ENCODE measurements around the gene MLYCD.

The MLYCD gene

DNA sequence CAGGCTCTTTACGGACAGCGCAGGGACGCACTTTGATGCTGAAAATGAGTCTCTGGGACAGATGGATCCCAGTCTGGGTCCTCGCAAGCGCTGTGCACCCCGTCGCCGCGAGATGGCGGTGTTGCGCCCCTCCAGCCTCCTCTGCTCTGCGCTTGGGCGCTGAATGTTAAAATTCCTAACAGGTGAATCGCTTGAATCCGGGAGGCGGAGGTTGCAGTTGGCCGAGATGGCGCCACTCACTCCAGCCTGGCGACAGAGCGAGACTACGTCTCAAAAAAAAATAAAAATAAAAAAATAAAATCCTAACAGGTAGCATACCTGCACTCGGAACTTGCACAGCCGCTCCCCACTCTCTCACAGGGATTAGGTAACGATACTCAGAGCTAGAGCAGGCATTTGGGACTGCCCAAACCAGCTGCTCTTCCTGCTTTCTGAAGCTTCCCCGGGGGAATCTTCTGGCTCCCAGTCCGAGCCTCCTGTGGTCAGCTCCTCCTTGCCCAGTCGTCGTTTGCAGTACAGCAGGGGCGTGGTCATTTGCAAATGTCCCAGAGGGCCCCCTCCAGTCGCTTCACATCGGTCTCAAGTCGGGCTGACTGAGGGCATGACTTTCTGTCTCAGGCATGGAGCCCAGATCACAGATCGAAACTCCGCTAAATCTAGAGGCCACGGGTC lies 27.9 kb downstream of the MLYCD start (continued):
- TF ChIP-seq, protein P1, sequence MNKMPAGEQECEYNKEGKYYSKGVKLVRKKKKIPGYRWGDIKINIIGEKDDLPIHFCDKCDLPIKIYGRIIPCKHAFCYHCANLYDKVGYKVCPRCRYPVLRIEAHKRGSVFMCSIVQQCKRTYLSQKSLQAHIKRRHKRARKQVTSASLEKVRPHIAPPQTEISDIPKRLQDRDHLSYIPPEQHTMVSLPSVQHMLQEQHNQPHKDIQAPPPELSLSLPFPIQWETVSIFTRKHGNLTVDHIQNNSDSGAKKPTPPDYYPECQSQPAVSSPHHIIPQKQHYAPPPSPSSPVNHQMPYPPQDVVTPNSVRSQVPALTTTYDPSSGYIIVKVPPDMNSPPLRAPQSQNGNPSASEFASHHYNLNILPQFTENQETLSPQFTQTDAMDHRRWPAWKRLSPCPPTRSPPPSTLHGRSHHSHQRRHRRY (tag by site-specific recombination; IDR thresholded peaks at IDR 0.05): no peak
- no peak for TF ChIP-seq SETDB1 (IDR thresholded peaks at IDR 0.05; ENCODE audit: insufficient read length, low read length)
- TF ChIP-seq ZNF670 (tag by site-specific recombination; IDR thresholded peaks at IDR 0.05; ENCODE audit: low read depth): no peak
- peak; percentile 99 for TF ChIP-seq ZNF335 (tag by site-specific recombination; conservative IDR thresholded peaks at IDR 0.05)
- TF ChIP-seq ZNF423 (tag by site-specific recombination; IDR thresholded peaks at IDR 0.05): no peak
- TF ChIP-seq ZNF202 (tag by site-specific recombination; IDR thresholded peaks at IDR 0.05; ENCODE audit: borderline replicate concordance): no peak
- TF ChIP-seq, protein P2, sequence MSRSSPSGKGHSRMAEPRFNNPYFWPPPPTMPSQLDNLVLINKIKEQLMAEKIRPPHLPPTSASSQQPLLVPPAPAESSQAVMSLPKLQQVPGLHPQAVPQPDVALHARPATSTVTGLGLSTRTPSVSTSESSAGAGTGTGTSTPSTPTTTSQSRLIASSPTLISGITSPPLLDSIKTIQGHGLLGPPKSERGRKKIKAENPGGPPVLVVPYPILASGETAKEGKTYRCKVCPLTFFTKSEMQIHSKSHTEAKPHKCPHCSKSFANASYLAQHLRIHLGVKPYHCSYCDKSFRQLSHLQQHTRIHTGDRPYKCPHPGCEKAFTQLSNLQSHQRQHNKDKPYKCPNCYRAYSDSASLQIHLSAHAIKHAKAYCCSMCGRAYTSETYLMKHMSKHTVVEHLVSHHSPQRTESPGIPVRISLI (tag by site-specific recombination; IDR thresholded peaks at IDR 0.05): no peak
- no peak for TF ChIP-seq ZNF529 (tag by site-specific recombination; IDR thresholded peaks at IDR 0.05; ENCODE audit: insufficient replicate concordance)
- TF ChIP-seq, protein P3, sequence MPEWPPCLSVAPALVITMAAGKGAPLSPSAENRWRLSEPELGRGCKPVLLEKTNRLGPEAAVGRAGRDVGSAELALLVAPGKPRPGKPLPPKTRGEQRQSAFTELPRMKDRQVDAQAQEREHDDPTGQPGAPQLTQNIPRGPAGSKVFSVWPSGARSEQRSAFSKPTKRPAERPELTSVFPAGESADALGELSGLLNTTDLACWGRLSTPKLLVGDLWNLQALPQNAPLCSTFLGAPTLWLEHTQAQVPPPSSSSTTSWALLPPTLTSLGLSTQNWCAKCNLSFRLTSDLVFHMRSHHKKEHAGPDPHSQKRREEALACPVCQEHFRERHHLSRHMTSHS (tag by site-specific recombination; IDR thresholded peaks at IDR 0.05): no peak
- no peak for TF ChIP-seq BCL11B (tag by site-specific recombination; IDR thresholded peaks at IDR 0.05; ENCODE audit: low read depth)
- no peak for TF ChIP-seq ZNF530 (tag by site-specific recombination; IDR thresholded peaks at IDR 0.05; ENCODE audit: low read depth)
- TF ChIP-seq ZNF366 (tag by site-specific recombination; conservative IDR thresholded peaks at IDR 0.05): no peak
- TF ChIP-seq, protein P4, sequence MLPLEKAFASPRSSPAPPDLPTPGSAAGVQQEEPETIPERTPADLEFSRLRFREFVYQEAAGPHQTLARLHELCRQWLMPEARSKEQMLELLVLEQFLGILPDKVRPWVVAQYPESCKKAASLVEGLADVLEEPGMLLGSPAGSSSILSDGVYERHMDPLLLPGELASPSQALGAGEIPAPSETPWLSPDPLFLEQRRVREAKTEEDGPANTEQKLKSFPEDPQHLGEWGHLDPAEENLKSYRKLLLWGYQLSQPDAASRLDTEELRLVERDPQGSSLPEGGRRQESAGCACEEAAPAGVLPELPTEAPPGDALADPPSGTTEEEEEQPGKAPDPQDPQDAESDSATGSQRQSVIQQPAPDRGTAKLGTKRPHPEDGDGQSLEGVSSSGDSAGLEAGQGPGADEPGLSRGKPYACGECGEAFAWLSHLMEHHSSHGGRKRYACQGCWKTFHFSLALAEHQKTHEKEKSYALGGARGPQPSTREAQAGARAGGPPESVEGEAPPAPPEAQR (tag by site-specific recombination; IDR thresholded peaks at IDR 0.05): no peak
- TF ChIP-seq ZNF561 (tag by site-specific recombination; IDR thresholded peaks at IDR 0.05; ENCODE audit: borderline replicate concordance): 0 out of 2 replicates have a peak, but pooled peaks have one; percentile 17
- peak; percentile 25; the same call in 1 of the 2 replicates for TF ChIP-seq GLIS2 (tag by site-specific recombination; IDR thresholded peaks at IDR 0.05)
- no peak for TF ChIP-seq ZNF433 (tag by site-specific recombination; IDR thresholded peaks at IDR 0.05; ENCODE audit: low read depth)
- TF ChIP-seq ZNF549 (tag by site-specific recombination; IDR thresholded peaks at IDR 0.05): no peak
- TF ChIP-seq, protein P5, sequence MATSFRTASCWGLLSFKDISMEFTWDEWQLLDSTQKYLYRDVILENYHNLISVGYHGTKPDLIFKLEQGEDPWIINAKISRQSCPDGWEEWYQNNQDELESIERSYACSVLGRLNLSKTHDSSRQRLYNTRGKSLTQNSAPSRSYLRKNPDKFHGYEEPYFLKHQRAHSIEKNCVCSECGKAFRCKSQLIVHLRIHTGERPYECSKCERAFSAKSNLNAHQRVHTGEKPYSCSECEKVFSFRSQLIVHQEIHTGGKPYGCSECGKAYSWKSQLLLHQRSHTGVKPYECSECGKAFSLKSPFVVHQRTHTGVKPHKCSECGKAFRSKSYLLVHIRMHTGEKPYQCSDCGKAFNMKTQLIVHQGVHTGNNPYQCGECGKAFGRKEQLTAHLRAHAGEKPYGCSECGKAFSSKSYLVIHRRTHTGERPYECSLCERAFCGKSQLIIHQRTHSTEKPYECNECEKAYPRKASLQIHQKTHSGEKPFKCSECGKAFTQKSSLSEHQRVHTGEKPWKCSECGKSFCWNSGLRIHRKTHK (tag by site-specific recombination; IDR thresholded peaks at IDR 0.05): no peak
- no peak for TF ChIP-seq ZNF664 (tag by site-specific recombination; IDR thresholded peaks at IDR 0.05)
- no peak for TF ChIP-seq ZBTB8A (tag by site-specific recombination; IDR thresholded peaks at IDR 0.05)
- no peak for TF ChIP-seq ZFP37 (tag by site-specific recombination; IDR thresholded peaks at IDR 0.05)
- TF ChIP-seq, protein P6, sequence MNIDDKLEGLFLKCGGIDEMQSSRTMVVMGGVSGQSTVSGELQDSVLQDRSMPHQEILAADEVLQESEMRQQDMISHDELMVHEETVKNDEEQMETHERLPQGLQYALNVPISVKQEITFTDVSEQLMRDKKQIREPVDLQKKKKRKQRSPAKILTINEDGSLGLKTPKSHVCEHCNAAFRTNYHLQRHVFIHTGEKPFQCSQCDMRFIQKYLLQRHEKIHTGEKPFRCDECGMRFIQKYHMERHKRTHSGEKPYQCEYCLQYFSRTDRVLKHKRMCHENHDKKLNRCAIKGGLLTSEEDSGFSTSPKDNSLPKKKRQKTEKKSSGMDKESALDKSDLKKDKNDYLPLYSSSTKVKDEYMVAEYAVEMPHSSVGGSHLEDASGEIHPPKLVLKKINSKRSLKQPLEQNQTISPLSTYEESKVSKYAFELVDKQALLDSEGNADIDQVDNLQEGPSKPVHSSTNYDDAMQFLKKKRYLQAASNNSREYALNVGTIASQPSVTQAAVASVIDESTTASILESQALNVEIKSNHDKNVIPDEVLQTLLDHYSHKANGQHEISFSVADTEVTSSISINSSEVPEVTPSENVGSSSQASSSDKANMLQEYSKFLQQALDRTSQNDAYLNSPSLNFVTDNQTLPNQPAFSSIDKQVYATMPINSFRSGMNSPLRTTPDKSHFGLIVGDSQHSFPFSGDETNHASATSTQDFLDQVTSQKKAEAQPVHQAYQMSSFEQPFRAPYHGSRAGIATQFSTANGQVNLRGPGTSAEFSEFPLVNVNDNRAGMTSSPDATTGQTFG (tag by site-specific recombination; IDR thresholded peaks at IDR 0.05; ENCODE audit: borderline replicate concordance): no peak
- no peak for TF ChIP-seq ZNF223 (tag by site-specific recombination; IDR thresholded peaks at IDR 0.05)
- no peak for TF ChIP-seq ZNF16 (tag by site-specific recombination; IDR thresholded peaks at IDR 0.05; ENCODE audit: low read depth)
- TF ChIP-seq ZNF548 (tag by site-specific recombination; IDR thresholded peaks at IDR 0.05): no peak
- TF ChIP-seq ZNF311 (tag by site-specific recombination; IDR thresholded peaks at IDR 0.05; ENCODE audit: borderline replicate concordance): no peak
- TF ChIP-seq ZNF175 (tag by site-specific recombination; IDR thresholded peaks at IDR 0.05): no peak
- no peak; the same call in 1 of the 2 replicates for TF ChIP-seq ZNF610 (tag by site-specific recombination; IDR thresholded peaks at IDR 0.05; ENCODE audit: borderline replicate concordance)
- TF ChIP-seq, protein P7, sequence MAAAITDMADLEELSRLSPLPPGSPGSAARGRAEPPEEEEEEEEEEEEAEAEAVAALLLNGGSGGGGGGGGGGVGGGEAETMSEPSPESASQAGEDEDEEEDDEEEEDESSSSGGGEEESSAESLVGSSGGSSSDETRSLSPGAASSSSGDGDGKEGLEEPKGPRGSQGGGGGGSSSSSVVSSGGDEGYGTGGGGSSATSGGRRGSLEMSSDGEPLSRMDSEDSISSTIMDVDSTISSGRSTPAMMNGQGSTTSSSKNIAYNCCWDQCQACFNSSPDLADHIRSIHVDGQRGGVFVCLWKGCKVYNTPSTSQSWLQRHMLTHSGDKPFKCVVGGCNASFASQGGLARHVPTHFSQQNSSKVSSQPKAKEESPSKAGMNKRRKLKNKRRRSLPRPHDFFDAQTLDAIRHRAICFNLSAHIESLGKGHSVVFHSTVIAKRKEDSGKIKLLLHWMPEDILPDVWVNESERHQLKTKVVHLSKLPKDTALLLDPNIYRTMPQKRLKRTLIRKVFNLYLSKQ (tag by site-specific recombination; IDR thresholded peaks at IDR 0.05; ENCODE audit: borderline replicate concordance): no peak
- TF ChIP-seq ZNF112 (tag by site-specific recombination; IDR thresholded peaks at IDR 0.05): no peak

Measured in HEK293 (cell line).